ENCODE measurements around the gene CBARP. TPM values are rescaled to one million over a fixed set of nuclear protein-coding genes. Genes with fewer than 3 reads are reported as not detected.

The CBARP gene, protein sequence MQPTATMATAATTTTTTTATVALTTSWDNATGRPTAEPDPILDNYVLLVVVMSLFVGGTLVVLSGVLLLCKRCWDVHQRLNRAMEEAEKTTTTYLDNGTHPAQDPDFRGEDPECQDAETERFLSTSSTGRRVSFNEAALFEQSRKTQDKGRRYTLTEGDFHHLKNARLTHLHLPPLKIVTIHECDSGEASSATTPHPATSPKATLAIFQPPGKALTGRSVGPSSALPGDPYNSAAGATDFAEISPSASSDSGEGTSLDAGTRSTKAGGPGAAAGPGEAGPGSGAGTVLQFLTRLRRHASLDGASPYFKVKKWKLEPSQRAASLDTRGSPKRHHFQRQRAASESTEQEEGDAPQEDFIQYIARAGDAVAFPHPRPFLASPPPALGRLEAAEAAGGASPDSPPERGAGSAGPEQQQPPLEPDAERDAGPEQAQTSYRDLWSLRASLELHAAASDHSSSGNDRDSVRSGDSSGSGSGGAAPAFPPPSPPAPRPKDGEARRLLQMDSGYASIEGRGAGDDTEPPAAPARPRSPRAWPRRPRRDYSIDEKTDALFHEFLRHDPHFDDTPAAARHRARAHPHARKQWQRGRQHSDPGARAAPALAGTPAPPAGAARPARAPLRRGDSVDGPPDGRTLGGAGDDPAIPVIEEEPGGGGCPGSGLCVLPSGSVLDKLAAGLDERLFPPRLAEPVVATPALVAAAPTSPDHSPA
- not detected for total RNA-seq (2013)
- polyA plus RNA-seq (not detected), polyA minus RNA-seq (0.08 and 0.42 TPM in 2 replicates), total RNA-seq (0.12 to 1.2 (median 0.30) reads per million in 11 experiments)

DNA sequence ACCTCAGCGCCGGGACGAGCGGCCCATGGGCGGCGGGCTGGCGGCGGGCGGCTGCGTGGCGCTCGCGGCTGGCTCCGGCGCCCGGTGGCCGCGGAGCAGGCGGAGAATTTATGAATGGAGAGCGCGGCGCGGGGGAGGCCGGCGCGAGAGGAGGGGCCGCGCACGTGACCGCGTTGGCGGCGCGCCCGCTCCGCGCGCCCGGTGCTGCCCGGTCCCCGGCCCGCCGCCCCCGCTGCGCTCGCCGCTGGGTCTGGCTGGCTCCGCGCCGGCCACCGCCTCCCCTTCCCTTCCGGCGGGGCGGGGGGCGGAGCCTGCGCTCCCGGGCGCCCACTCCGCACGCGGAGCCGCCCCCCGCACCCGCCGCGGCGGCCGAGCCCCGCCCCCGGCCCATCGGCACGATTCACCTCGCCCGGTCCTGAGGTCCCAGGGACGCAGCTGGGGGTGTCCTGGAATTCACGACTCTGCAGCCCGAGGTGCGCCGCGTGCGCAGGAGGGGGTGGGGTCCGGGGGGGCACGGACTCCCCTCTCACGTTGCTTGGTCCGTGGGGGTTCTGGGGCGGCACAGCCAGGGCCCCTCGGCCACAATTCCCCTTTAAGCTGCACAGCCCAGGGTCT, at the start of gene CBARP:
CBARP (minus strand) TSS at position 252 of the 615 bp plus-strand sequence. CDS start 1,905 bp downstream, outside the sequence.
- Histone ChIP-seq H3K27me3 (ENCODE audit: control insufficient read depth in 2 of 2, insufficient read depth in 2 of 2, low read length in 2 of 2) (peaks cover 11 to 43% of the 10 kb centered on the region in 2 donors), H3K9me3 (replicated peaks in 1 of 2; ENCODE audit: control insufficient read depth in 1 of 2, insufficient read depth in 1 of 2, low read length in 2 of 2) (no peaks in the 10 kb centered on the region), H3K36me3 (replicated peaks in 1 of 2; ENCODE audit: control insufficient read depth in 1 of 2, insufficient read depth in 2 of 2, low read length in 2 of 2) (no peaks in the 10 kb centered on the region), H3K4me1 (ENCODE audit: control insufficient read depth in 1 of 2, insufficient read depth in 2 of 2, low read length in 2 of 2) (peaks cover 35 to 49% of the 10 kb centered on the region in 2 donors), H3K9ac (ENCODE audit: insufficient read depth, low read length, poor library complexity, severe bottlenecking) (peak within 1 kb of the TSS; percentile 15), H2AFZ (ENCODE audit: insufficient read depth, low read depth, low read length, poor library complexity, severe bottlenecking) (peak within 1 kb of the TSS; percentile 53), H3K4me3 (replicated peaks in 1 of 3; ENCODE audit: low read depth in 2 of 3, low read length in 3 of 3) (peak within 1 kb of the TSS in 1 of 3 experiments; percentile 57), H3K79me2 (ENCODE audit: insufficient read depth, low read length) (peaks cover 12% of the 10 kb centered on the region), H3K27ac (ENCODE audit: low read depth in 1 of 2, low read length in 2 of 2) (no peak within 1 kb of the TSS), H3K4me2 (replicated peaks; ENCODE audit: extremely low read depth, low read length, poor library complexity, severe bottlenecking) (peak within 1 kb of the TSS; percentile 69), H4K20me1 (ENCODE audit: insufficient read depth, low read length) (peaks cover 20% of the 10 kb centered on the region)
- Mint-ChIP-seq H3K36me3 (peaks cover 3 to 11% of the 10 kb centered on the region in 2 donors), H3K27me3 (ENCODE audit: low read depth in 3 of 3) (peaks cover 30 to 56% (median 38%) of the 10 kb centered on the region in 3 donors), H3K4me1 (peaks cover 32% of the 10 kb centered on the region), H3K27ac (peak within 1 kb of the TSS in 5 of 7 donors; percentile 3 to 75 (median 41)), H3K9me3 (peaks cover 0 to 12% (median 2%) of the 10 kb centered on the region in 7 donors), H3K4me3 (peak within 1 kb of the TSS; percentile 73 to 89)
- intact Hi-C loops (cut with micrococcal nuclease): loop anchor here in 1 of 2 donors (5.0 kb wide), 1 partner anchor 36 kb away; no protein-coding TSS in a partner anchor
- TF ChIP-seq, protein P1, sequence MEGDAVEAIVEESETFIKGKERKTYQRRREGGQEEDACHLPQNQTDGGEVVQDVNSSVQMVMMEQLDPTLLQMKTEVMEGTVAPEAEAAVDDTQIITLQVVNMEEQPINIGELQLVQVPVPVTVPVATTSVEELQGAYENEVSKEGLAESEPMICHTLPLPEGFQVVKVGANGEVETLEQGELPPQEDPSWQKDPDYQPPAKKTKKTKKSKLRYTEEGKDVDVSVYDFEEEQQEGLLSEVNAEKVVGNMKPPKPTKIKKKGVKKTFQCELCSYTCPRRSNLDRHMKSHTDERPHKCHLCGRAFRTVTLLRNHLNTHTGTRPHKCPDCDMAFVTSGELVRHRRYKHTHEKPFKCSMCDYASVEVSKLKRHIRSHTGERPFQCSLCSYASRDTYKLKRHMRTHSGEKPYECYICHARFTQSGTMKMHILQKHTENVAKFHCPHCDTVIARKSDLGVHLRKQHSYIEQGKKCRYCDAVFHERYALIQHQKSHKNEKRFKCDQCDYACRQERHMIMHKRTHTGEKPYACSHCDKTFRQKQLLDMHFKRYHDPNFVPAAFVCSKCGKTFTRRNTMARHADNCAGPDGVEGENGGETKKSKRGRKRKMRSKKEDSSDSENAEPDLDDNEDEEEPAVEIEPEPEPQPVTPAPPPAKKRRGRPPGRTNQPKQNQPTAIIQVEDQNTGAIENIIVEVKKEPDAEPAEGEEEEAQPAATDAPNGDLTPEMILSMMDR (IDR thresholded peaks at IDR 0.05): no peak
- under 1% methylated on average over 72 of the region's 87 CpGs for WGBS (ENCODE audit: insufficient coverage)
- peak in 1 of 3 donors; percentile 29 for DNase-seq
